Spinal cord (tissue), 10 donors: Measurements from ENCODE around the gene PPFIBP1. TPM values are rescaled to one million over a fixed set of nuclear protein-coding genes. Genes with fewer than 3 reads are reported as not detected.

Source experiments
- DNase-seq, 6 donors: peaks; one replicate each; pipeline versions ENCODE4 v3.0.0 to v3.0.0-alpha.2; 2013 to 2015; ENCODE audit warnings: low spot score in 6 of 6, low read depth in 4 of 6
- H3K27ac ChIP-seq: one replicate; pipeline ENCODE4 v1.5.1; 2013; ENCODE audit warnings: low read depth, low read length, control low read depth
- H3K27me3 ChIP-seq: one replicate; pipeline ENCODE4 v1.6.1; 2013; ENCODE audit warnings: low read length; ENCODE audit not compliant: control insufficient read depth, insufficient read depth
- H3K36me3 ChIP-seq: one replicate; pipeline ENCODE4 v1.6.1; 2013; ENCODE audit warnings: low read length; ENCODE audit not compliant: control insufficient read depth, insufficient read depth
- H3K4me1 ChIP-seq: one replicate; pipeline ENCODE4 v1.6.1; 2013; ENCODE audit warnings: low read length; ENCODE audit not compliant: control insufficient read depth, insufficient read depth
- H3K4me3 ChIP-seq: one replicate; pipeline ENCODE4 v1.5.1; 2013; ENCODE audit warnings: low read depth, low read length, control low read depth
- H3K9me3 ChIP-seq: one replicate; pipeline ENCODE4 v1.6.1; 2013; ENCODE audit warnings: low read length; ENCODE audit not compliant: control insufficient read depth, insufficient read depth
- WGBS: methylation state at CpG from one replicate; pipeline ENCODE4 v1.1.5; 2013; ENCODE audit warnings: missing lambda C conversion rate; ENCODE audit not compliant: insufficient coverage; 5-methylcytosine and 5-hydroxymethylcytosine counted together
- polyA plus RNA-seq, 2 donors: library from polyadenylated mRNA; unstranded; fragments of 120-200 nt; gene quantifications; one replicate each; pipeline ENCODE4 v1.2.1, GENCODE V29; 2013; ENCODE audit not compliant: insufficient read length in 2 of 2
- total RNA-seq, 2 donors: library from RNA; depleted of rRNA in 1 of 2; stranded (reverse); fragments of 120-200 nt in 1 of 2; fragments of >200 nt in 1 of 2; gene quantifications; one replicate each; pipeline versions ENCODE4 v1.2.3 to v1.2.4, GENCODE V29; 2013 to 2014
- donor health status: healthy.

Gene PPFIBP1
- total and polyA plus RNA-seq, 4 donors = 30.2 to 246 (median 83.7) TPM

DNA sequence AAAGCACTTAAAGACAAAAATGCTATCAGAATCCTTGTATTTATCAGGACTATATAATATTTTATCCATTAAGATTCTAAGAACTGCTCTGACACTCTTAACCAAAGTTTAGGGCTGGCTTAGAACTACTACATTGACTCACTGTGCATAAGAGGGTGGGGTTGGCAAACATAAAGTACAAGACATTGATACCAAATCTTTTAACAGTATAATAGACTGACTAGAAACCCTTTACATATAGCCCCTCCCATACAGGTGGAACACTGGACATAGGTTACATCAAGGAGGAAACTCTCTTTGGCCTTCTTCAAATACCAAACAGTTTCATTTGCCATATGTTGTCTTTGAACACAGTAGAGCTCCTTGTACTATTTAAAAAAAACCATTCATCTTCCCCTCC lies 156.6 kb downstream of the PPFIBP1 start:
- no peak for DNase-seq
- peaks cover 3% of the 10 kb centered on the region for H3K36me3 ChIP-seq
- no peaks in the 10 kb centered on the region for H3K9me3 ChIP-seq

DNA sequence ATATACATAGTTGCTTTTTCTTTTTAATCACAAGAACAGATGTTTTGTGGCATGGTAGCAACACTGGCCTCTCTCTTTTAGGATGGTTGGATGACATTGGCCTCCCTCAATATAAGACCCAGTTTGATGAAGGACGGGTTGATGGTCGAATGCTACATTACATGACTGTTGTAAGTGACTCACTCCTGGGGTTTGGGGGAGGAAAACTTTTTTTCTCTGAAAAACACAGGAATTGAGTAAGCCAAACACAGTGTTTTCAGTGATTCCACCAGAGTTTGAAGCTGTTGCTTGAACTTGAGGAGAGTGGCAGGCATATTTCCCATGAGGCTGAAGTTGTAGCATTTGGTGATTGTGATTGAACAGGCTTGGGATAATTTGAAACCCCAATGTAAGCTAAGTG lies 158.5 kb downstream of the PPFIBP1 start:
- H3K27me3 ChIP-seq = no peaks in the 10 kb centered on the region
- H3K36me3 ChIP-seq = peaks cover 3% of the 10 kb centered on the region
- H3K27ac ChIP-seq = no peak overlapping the region
- DNase-seq = no peak
- H3K9me3 ChIP-seq = no peaks in the 10 kb centered on the region
- H3K4me3 ChIP-seq = no peak overlapping the region
- WGBS = no CpG with 5 or more reads among the region's 2 CpGs
- H3K4me1 ChIP-seq = no peaks in the 10 kb centered on the region

More for the DNA sequence above, 156.6 kb downstream of the PPFIBP1 start:
- Histone ChIP-seq H3K4me1 (no peaks in the 10 kb centered on the region), H3K27ac (no peak overlapping the region), H3K27me3 (no peaks in the 10 kb centered on the region), H3K4me3 (no peak overlapping the region)

GRCh38 chr12:27685274-27685673 lies 161.3 kb downstream of the PPFIBP1 start:
- WGBS = no CpG with 5 or more reads among the region's 2 CpGs
- Histone ChIP-seq H3K36me3 (peaks cover 7% of the 10 kb centered on the region), H3K9me3 (no peaks in the 10 kb centered on the region), H3K27me3 (no peaks in the 10 kb centered on the region), H3K4me1 (no peaks in the 10 kb centered on the region), H3K27ac (no peak overlapping the region), H3K4me3 (no peak overlapping the region)
- no peak for DNase-seq

GRCh38 chr12:27686147-27686546 lies 162.1 kb downstream of the PPFIBP1 start:
- Histone ChIP-seq H3K4me1 (no peaks in the 10 kb centered on the region), H3K36me3 (peaks cover 7% of the 10 kb centered on the region), H3K27ac (no peak overlapping the region), H3K4me3 (no peak overlapping the region), H3K27me3 (no peaks in the 10 kb centered on the region), H3K9me3 (no peaks in the 10 kb centered on the region)
- no peak for DNase-seq

DNA sequence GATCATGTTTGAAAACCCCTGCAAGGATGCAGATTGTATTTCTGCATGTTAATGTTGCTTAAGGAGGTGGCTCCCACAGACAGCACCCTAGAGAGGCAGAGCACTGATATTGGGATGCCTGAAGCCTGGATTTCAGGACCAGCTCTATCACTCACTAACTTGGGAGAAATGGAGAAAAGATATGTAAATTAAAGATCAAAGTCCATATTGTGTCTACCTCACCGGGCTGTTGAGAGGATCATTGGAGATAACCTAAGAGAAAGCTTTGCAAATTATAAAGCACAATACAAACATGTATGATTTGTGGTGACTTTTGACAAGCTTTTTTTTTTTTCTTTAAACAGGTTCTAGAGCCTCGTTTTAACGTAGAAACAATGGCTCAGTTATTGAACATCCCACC lies 164.7 kb downstream of the PPFIBP1 start:
- DNase-seq = no peak
- H3K27me3 ChIP-seq = no peaks in the 10 kb centered on the region
- H3K9me3 ChIP-seq = no peaks in the 10 kb centered on the region
- H3K4me3 ChIP-seq = no peak overlapping the region
- 100% methylated on average over 2 of the region's 3 CpGs for WGBS
- peaks cover 4% of the 10 kb centered on the region for H3K36me3 ChIP-seq
- H3K4me1 ChIP-seq = no peaks in the 10 kb centered on the region
- H3K27ac ChIP-seq = no peak overlapping the region

DNA sequence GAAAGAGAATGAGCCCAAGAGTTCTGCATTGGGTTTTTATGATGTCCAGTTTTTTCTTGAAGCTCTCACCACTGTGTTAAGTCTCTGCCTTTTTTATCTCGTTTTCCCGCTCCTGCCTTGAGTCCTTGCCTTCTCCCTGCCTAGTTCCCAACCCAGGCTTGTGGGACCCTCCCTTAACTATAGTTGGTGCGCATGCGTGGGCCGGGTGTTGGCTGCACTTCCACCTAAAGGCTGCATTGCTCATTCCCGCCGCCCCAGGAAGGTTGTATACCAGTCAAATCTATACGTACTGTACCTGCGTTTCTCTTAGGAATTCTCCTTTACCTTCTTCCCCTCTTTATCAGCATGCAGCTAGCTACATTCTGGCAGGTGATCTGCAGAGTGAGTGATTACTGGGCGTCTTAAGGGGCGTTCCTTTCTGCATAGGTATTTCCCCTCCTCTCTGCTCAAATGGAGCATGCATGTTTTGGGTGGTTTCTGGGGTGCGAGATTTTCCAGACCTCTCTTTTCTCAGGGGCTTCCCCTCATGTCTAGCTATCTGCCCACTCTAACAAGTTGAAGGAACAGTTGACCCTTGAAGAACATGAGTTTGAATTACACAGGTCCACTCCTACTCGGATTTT lies 165.7 kb downstream of the PPFIBP1 start:
- Histone ChIP-seq H3K4me3 (no peak overlapping the region), H3K27me3 (no peaks in the 10 kb centered on the region), H3K4me1 (no peaks in the 10 kb centered on the region), H3K36me3 (peaks cover 4% of the 10 kb centered on the region), H3K27ac (no peak overlapping the region), H3K9me3 (no peaks in the 10 kb centered on the region)
- no peak for DNase-seq
- 96% methylated on average over 6 of the region's 13 CpGs for WGBS

- Histone ChIP-seq H3K27ac (no peak overlapping the region), H3K9me3 (no peaks in the 10 kb centered on the region), H3K27me3 (no peaks in the 10 kb centered on the region), H3K36me3 (peaks cover 4% of the 10 kb centered on the region), H3K4me1 (no peaks in the 10 kb centered on the region), H3K4me3 (no peak overlapping the region)
- WGBS = no CpG with 5 or more reads among the region's 2 CpGs
- no peak for DNase-seq
Measured at GRCh38 chr12:27693403-27693802, 169.4 kb downstream of the PPFIBP1 start.

DNA sequence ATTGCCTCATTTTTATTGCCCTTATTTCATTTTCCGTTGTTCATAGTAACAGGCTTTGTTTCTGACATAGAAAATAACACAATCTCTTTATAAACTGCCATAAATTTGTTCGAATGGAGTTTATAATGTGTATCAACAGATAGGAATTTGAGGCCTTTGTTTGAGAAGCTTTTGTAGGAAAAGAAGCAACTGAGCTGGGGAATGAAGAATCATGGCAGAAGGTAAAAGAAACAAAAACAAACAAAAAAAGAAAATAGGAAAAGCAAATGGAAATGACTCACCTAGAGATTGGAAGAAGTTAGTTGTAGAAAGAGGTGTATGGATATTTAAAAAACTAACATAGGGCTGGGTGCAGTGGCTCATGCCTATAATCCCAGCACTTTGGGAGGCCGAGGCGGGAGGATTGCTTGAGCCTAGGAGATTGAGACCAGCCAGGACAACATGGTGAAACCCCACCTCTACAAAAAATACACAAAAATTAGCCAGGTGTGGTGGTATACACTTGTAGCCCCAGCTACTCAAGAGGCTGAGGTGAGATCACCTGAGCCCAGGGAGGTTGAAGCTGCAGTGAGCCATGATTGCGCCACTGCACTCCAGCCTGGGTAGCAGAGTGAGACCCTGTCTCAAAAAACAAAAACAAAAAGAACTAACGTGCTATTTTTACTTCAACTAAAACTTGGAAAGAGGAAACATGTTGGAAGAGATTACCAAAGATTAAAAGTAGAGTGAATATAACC lies 171.7 kb downstream of the PPFIBP1 start:
- no peak for DNase-seq
- no peaks in the 10 kb centered on the region for H3K4me1 ChIP-seq
- no peak overlapping the region for H3K27ac ChIP-seq
- no peaks in the 10 kb centered on the region for H3K36me3 ChIP-seq
- no peaks in the 10 kb centered on the region for H3K27me3 ChIP-seq
- no peak overlapping the region for H3K4me3 ChIP-seq
- no peaks in the 10 kb centered on the region for H3K9me3 ChIP-seq
- WGBS = no CpG with 5 or more reads among the region's 6 CpGs

DNA sequence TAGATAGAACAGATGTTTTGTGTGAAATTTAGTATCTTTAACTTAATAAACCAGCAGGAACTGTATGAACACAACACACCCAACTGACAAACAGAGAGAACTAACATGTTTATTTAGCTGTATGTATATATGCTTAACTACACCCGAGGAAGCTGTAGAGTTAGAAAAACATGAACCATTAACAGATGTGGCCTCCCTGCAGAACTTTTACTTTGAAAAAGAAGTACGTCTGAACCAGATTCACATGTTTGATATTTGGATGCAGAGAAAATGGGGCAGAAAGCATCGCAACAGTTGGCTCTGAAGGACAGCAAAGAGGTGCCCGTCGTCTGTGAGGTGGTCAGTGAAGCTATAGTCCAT lies 172.3 kb downstream of the PPFIBP1 start, which contains the start of gene REP15:
Gene REP15 (plus strand): TSS at position 155 of the 360 bp plus-strand sequence. CDS start 116 bp downstream, at position 271.
- peak in 1 of 6 donors; percentile 22 for DNase-seq
- 70% methylated on average over 2 of the region's 5 CpGs for WGBS
- H3K9me3 ChIP-seq = no peaks in the 10 kb centered on the region
- H3K27ac ChIP-seq = no peak within 1 kb of the TSS
- H3K27me3 ChIP-seq = no peaks in the 10 kb centered on the region
- no peaks in the 10 kb centered on the region for H3K36me3 ChIP-seq
- H3K4me3 ChIP-seq = no peak within 1 kb of the TSS
- H3K4me1 ChIP-seq = no peaks in the 10 kb centered on the region
